RPMI8226 (cell line): ENCODE measurements around the gene FBXW12.

Experiments
- DNase-seq: peaks from one replicate; pipeline ENCODE4 v3.0.0-alpha.2; 2015

FBXW12 gene

DNA sequence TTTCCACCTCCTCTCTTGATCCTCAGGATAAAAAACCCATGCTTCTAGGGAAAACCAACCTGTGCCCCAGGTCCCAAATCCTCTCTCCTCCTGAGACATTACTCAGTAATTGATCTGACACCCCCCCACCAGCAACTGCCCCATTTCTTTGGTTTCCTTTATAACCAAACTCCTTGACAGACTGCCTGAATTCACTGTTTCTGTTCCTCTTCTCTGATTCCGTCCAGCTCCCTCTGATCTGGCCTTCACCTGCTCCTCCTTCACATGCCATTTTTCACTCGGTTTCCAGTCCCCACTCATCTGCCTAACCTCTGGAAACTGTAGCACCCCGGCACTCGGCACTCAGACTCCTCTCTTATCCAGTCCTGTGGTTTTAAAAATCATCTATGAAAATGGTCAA is 65.8 kb downstream of the FBXW12 start:
- no peak for DNase-seq

DNA sequence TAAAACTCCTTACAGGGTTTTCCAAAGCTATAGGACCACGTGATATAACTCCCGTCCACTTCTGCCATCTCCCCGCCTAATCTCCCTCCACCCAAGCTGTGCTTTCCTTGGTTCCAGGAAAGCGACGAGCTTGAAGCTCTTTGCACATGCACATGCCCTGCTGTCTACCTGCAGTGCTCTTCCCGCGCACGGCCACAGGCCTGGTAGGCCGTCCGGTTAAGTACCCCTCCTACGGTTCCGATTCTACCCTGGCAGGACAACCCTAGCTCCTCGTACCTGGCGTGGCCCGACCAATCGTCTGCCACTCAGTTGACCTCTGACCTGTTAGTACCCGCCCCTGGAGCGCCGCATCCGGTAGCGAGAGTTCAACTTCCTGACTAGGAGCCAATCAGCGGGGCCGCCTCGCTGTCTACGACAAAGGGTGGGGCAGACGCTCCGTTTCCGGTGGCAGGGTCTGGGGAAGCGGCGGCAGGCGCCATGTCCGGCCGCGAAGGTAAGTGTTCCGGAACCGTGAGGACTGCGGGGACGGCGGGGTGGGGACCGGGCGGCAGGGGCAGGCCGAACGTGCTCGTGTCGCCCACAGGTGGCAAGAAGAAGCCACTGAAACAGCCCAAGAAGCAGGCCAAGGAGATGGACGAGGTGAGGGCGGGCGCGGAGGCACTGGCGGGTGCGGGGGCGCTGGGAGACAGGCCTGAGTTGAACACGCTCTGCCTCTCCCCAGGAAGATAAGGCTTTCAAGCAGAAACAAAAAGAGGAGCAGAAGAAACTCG is 68.0 kb downstream of the FBXW12 start, which contains the start of the genes CCDC51 and TMA7:
Gene CCDC51 (minus strand): TSS at position 300 of the 770 bp plus-strand sequence. CDS start 4,991 bp downstream, outside the sequence.
Gene TMA7 (plus strand): TSS at position 438 of the 770 bp plus-strand sequence. CDS start 40 bp downstream, at position 478.
- DNase-seq, result peak; percentile 98

DNA sequence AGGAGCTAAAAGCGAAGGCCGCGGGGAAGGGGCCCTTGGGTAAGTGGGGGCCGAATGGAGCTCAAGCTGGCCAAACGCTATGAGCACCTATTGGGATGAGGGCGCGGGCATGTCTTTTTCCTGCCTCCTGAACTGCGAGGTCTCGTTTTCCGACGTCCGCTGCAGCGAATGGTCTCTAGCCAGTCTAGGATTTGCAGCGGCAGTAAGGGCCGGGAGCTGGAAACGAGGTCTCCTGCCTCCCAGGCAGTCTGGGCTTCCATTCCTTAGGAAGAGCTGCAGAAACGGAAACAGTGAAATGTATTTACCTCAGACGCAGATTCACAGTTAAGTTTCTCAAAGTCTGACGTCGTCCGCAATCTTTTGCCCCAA is 68.6 kb downstream of the FBXW12 start:
- no peak for DNase-seq

DNA sequence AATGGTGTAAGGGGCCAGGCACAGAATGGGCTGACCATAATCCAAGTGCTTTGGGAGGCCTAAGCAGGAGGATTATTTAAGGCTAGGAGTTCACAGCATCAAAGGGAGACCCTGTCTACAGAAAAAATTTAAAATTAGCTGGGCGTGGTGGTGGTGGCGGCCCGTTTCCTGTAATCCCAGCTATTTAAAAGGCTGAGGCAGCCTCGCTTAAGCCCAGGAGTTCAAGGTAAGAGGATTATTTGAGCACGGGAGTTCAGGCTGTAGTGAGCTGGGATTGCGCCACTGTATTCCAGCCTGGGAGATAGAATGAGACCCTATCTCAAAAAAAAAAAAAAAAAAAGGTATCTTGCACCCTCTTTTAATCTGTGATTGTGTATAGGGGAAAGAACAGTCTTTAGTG is 69.9 kb downstream of the FBXW12 start:
- DNase-seq, result no peak
